ES-I3 (cell line): ENCODE results near the gene MRPL57.
"Not testable (repeated sequence)": the region's sequence is repeated elsewhere in the genome, so short reads cannot be mapped to it uniquely, and the experiment has no call there.

Experiments
- H3K36me3 ChIP-seq: 2 replicates; pipeline ENCODE4 v1.6.1; 2013; ENCODE audit warnings: mild to moderate bottlenecking, low read length, control low read depth, moderate library complexity; ENCODE audit not compliant: insufficient read depth
- H3K4me1 ChIP-seq: 2 replicates; pipeline ENCODE4 v1.6.1; 2013; ENCODE audit warnings: mild to moderate bottlenecking, control low read depth, low read length; ENCODE audit not compliant: insufficient read depth
- H3K9ac ChIP-seq: 2 replicates; pipeline ENCODE4 v1.6.1; 2013; ENCODE audit warnings: low read depth, mild to moderate bottlenecking, low read length, moderate library complexity
- H3K9me3 ChIP-seq: 2 replicates; pipeline ENCODE4 v1.6.1; 2013; ENCODE audit warnings: mild to moderate bottlenecking, low read length, moderate library complexity; ENCODE audit not compliant: control insufficient read depth, insufficient read depth

MRPL57 gene

GRCh38 chr13:21164631-21165030 lies 11.8 kb upstream of the MRPL57 start:
- Histone ChIP-seq H3K4me1 (no peaks in the 10 kb centered on the region), H3K36me3 (peaks cover 33% of the 10 kb centered on the region), H3K9me3 (no peaks in the 10 kb centered on the region), H3K9ac (no peak overlapping the region)

DNA sequence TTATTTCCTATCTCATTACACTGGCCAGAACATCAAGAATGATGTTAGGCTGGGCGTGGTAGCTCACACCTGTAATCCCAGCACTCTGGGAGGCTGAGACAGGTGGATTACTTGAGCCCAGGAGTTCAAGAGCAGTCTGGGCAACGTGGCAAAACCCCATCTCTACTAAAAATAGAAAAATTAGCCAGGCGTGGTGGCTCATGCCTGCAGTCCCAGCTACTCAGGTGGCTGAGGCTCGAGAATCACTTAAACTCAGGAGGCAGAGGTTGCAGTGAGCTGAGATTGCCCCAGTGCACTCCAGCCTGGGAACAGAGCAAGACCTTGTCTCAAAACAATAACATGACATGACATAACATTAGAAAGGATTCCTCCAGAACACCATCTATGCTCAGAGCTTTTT lies 10.9 kb upstream of the MRPL57 start:
- not testable (repeated sequence) for H3K9ac ChIP-seq, H3K4me1 ChIP-seq, H3K9me3 ChIP-seq
- H3K36me3 ChIP-seq = peaks cover 33% of the 10 kb centered on the region

DNA sequence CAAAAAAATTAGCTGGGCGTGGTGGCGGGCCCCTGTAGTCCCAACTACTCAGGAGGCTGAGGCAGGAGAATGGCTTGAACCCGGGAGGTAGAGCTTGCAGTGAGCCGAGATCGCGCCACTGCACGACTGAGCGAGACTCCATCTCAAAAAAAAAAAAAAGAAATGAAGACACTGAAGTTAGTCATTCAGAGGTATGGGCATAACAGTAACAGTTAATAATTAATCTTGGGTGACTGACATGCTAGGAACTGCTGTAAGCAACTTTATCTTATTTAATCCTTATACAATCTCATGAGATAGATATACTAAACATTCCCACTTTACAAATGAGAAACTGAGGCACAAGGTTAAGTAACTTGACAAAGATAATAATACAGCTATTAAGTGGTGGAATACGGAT lies 5.0 kb upstream of the MRPL57 start:
- Histone ChIP-seq H3K9me3 (no peaks in the 10 kb centered on the region), H3K36me3 (peaks cover 40% of the 10 kb centered on the region), H3K9ac (no peak overlapping the region), H3K4me1 (no peaks in the 10 kb centered on the region; the same call in 1 of the 2 replicates)

GRCh38 chr13:21173767-21174166 lies 2.7 kb upstream of the MRPL57 start:
- not testable (repeated sequence) for H3K4me1 ChIP-seq, H3K9me3 ChIP-seq, H3K9ac ChIP-seq
- peaks cover 31% of the 10 kb centered on the region for H3K36me3 ChIP-seq

- Histone ChIP-seq H3K4me1 (no peaks in the 10 kb centered on the region; the same call in 1 of the 2 replicates), H3K9ac (peak overlapping the region; percentile 79), H3K36me3 (peaks cover 18% of the 10 kb centered on the region), H3K9me3 (no peaks in the 10 kb centered on the region)
These were observed 723 bp upstream of the MRPL57 start for GRCh38 chr13:21175656-21176214.

DNA sequence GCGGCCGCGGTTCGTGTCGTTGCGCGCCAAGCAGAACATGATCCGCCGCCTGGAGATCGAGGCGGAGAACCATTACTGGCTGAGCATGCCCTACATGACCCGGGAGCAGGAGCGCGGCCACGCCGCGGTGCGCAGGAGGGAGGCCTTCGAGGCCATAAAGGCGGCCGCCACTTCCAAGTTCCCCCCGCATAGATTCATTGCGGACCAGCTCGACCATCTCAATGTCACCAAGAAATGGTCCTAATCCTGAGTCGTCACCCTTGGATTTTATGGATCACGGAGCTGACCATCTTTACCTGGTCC lies 475 bp downstream of the MRPL57 start:
- H3K4me1 ChIP-seq = no peaks in the 10 kb centered on the region; the same call in 1 of the 2 replicates

DNA sequence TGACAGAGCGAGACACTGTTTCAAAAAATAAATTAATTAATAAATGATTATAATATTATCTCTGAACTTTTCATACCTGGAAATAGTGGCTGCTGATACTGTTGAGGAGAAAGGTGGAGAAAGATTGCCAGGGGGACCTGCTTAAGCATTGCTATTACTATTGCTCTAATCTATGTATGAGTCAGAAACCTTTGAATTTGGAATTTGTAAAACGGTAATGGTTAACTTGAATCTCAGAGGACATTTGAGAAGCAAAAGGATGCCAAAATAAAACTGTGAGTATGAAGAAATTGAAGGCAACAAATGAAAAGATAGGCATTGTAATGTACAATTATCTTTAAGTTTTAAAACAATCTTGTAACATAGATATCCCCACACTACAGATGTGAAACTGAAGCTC lies 5.2 kb downstream of the MRPL57 start:
- no peaks in the 10 kb centered on the region; the same call in 1 of the 2 replicates for H3K36me3 ChIP-seq
- H3K4me1 ChIP-seq = no peaks in the 10 kb centered on the region
- H3K9ac ChIP-seq = no peak overlapping the region
- no peaks in the 10 kb centered on the region for H3K9me3 ChIP-seq

More for the DNA sequence above, 475 bp downstream of the MRPL57 start:
- Histone ChIP-seq H3K9ac (peak overlapping the region; percentile 79), H3K9me3 (no peaks in the 10 kb centered on the region), H3K36me3 (peaks cover 8% of the 10 kb centered on the region; the same call in 1 of the 2 replicates)

- not testable (repeated sequence) for H3K4me1 ChIP-seq, H3K9me3 ChIP-seq, H3K36me3 ChIP-seq, H3K9ac ChIP-seq
These were observed 10.0 kb downstream of the MRPL57 start for GRCh38 chr13:21186410-21186809.

DNA sequence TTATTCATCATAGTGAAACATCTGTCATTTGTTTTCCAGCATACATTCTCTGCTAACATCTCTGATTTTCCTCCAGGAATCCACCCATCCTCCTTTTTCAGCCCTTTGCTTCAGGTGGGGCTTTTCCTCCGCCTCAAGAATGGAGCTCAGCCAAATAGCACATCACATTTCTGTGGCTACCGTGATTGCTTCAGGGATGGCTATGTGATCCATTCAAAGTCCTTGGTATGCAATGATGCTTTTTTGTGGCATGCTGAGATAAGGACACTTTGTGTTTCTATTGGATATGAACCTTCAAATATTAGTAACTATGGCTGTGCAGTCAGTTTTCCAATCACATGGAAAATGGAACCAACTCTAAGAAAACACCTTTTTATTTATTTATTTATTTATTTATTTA lies 18.3 kb downstream of the MRPL57 start:
- H3K36me3 ChIP-seq, H3K9me3 ChIP-seq, H3K9ac ChIP-seq, H3K4me1 ChIP-seq: not testable (repeated sequence)

- H3K4me1 ChIP-seq, H3K36me3 ChIP-seq, H3K9me3 ChIP-seq, H3K9ac ChIP-seq: not testable (repeated sequence)
These were observed 21.3 kb downstream of the MRPL57 start for GRCh38 chr13:21197606-21198225.

GRCh38 chr13:21198391-21198790 lies 21.9 kb downstream of the MRPL57 start:
- H3K9me3 ChIP-seq, H3K9ac ChIP-seq, H3K4me1 ChIP-seq, H3K36me3 ChIP-seq: not testable (repeated sequence)

GRCh38 chr13:21201456-21202190 lies 25.2 kb downstream of the MRPL57 start:
- not testable (repeated sequence) for H3K36me3 ChIP-seq, H3K4me1 ChIP-seq, H3K9ac ChIP-seq, H3K9me3 ChIP-seq

GRCh38 chr13:21202767-21203531 lies 26.5 kb downstream of the MRPL57 start:
- Histone ChIP-seq H3K9me3 (no peaks in the 10 kb centered on the region; the same call in 1 of the 2 replicates), H3K36me3 (no peaks in the 10 kb centered on the region), H3K4me1 (no peaks in the 10 kb centered on the region), H3K9ac (no peak overlapping the region)

- no peaks in the 10 kb centered on the region for H3K4me1 ChIP-seq
- no peak overlapping the region for H3K9ac ChIP-seq
- no peaks in the 10 kb centered on the region for H3K36me3 ChIP-seq
- peaks cover 8% of the 10 kb centered on the region for H3K9me3 ChIP-seq
These were observed 32.2 kb downstream of the MRPL57 start for GRCh38 chr13:21208652-21209154.
